GM23338 (cell line): ENCODE measurements around the gene DAD1. TPM values are rescaled to one million over a fixed set of nuclear protein-coding genes. Genes with fewer than 3 reads are reported as not detected.
"Not testable (repeated sequence)": the region's sequence is repeated elsewhere in the genome, so short reads cannot be mapped to it uniquely, and the experiment has no call there.

ENCODE experiments used
- ATAC-seq: fragments of 200-7000 bp; cut with Tn5 transposase; 3 replicates; pipeline ENCODE4 v1.9.1; 2020
- DNase-seq: peaks from one replicate; pipeline ENCODE4 v3.0.0-alpha.2; 2015; ENCODE audit warnings: low spot score
- H2AFZ ChIP-seq: fragments of 200-600 bp; sonication (generic); 2 replicates; pipeline ENCODE4 v1.8.0; 2016; ENCODE audit warnings: antibody characterized with exemption, mild to moderate bottlenecking, moderate library complexity
- H3F3A ChIP-seq: fragments of 200-600 bp; sonication (generic); replicated peaks from 2 replicates; pipeline ENCODE4 v1.8.0; 2017; ENCODE audit warnings: antibody characterized with exemption, mixed run types, low read depth
- H3K27ac ChIP-seq: fragments of 200-600 bp; sonication (generic); 2 replicates; pipeline ENCODE4 v1.6.1; 2016; ENCODE audit warnings: low read depth
- H3K27me3 ChIP-seq: fragments of 200-600 bp; sonication (generic); 2 replicates; pipeline ENCODE4 v1.8.0; 2016; ENCODE audit warnings: mild to moderate bottlenecking, mixed run types, moderate library complexity; ENCODE audit not compliant: insufficient read depth
- H3K36me3 ChIP-seq: fragments of 200-600 bp; sonication (generic); 2 replicates; pipeline ENCODE4 v1.8.0; 2016; ENCODE audit warnings: mild to moderate bottlenecking; ENCODE audit not compliant: insufficient read depth
- H3K4me1 ChIP-seq: fragments of 200-600 bp; sonication (generic); 2 replicates; pipeline ENCODE4 v1.8.0; 2016; ENCODE audit warnings: mild to moderate bottlenecking, moderate library complexity; ENCODE audit not compliant: insufficient read depth
- H3K4me2 ChIP-seq: fragments of 200-600 bp; sonication (generic); 2 replicates; pipeline ENCODE4 v1.7.1; 2017; ENCODE audit warnings: mixed run types
- H3K4me3 ChIP-seq: fragments of 200-600 bp; sonication (generic); 2 replicates; pipeline ENCODE4 v1.6.1; 2016; ENCODE audit warnings: mixed run types
- H3K79me2 ChIP-seq: fragments of 200-600 bp; sonication (generic); replicated peaks from 2 replicates; pipeline ENCODE4 v1.8.0; 2017; ENCODE audit warnings: mild to moderate bottlenecking; ENCODE audit not compliant: insufficient read depth
- H3K9me2 ChIP-seq: fragments of 200-600 bp; sonication (generic); 2 replicates; pipeline ENCODE4 v1.8.0; 2017; ENCODE audit not compliant: insufficient read depth
- H4K20me1 ChIP-seq: fragments of 200-600 bp; sonication (generic); replicated peaks from 2 replicates; pipeline ENCODE4 v1.8.0; 2017; ENCODE audit warnings: mild to moderate bottlenecking; ENCODE audit not compliant: insufficient read depth
- H3K27ac Mint-ChIP-seq: 2 replicates; pipeline ENCODE4 v1.8.0; 2020; ENCODE audit warnings: inconsistent platforms, mild to moderate bottlenecking, moderate library complexity, mixed read lengths
- H3K27me3 Mint-ChIP-seq: 3 replicates; pipeline ENCODE4 v1.8.0; 2022; ENCODE audit warnings: low read depth, mild to moderate bottlenecking, moderate library complexity, mixed read lengths, inconsistent platforms; ENCODE audit not compliant: insufficient read depth, poor library complexity
- H3K36me3 Mint-ChIP-seq: 3 replicates; pipeline ENCODE4 v1.8.0; 2021; ENCODE audit warnings: low read depth, mild to moderate bottlenecking, inconsistent platforms, moderate library complexity, mixed read lengths
- H3K4me1 Mint-ChIP-seq: 3 replicates; pipeline ENCODE4 v1.8.0; 2020; ENCODE audit warnings: mild to moderate bottlenecking, inconsistent platforms, mixed read lengths
- H3K4me3 Mint-ChIP-seq: 3 replicates; pipeline ENCODE4 v1.8.0; 2021; ENCODE audit warnings: moderate library complexity, mild to moderate bottlenecking, inconsistent platforms, mixed read lengths
- H3K9me3 Mint-ChIP-seq: 3 replicates; pipeline ENCODE4 v1.8.0; 2020; ENCODE audit warnings: moderate library complexity, mild to moderate bottlenecking, inconsistent platforms, mixed read lengths
- EZH2phosphoT487 ChIP-seq: fragments of 200-600 bp; sonication (generic); IDR thresholded peaks from one replicate; pipeline ENCODE4 v1.8.1; 2018; ENCODE audit warnings: antibody characterized with exemption; ENCODE audit not compliant: unreplicated experiment
- STAT1 ChIP-seq: IDR thresholded peaks from one replicate; pipeline ENCODE4 v1.6.1; 2016; ENCODE audit warnings: antibody characterized with exemption; ENCODE audit not compliant: unreplicated experiment
- polyA plus RNA-seq: library from polyadenylated mRNA; unstranded; fragments of >200 nt; fragmentation: Nextera tagmentation; extraction: Ambion mirVana; gene quantifications from 2 replicates; pipeline ENCODE4 v1.2.1, GENCODE V29; 2016
- total RNA-seq: library from RNA; depleted of rRNA; stranded (reverse); fragments of >200 nt; shearing (Covaris generic); gene quantifications from 2 replicates; pipeline ENCODE4 v1.2.3, GENCODE V29; 2014

Gene DAD1
- total and polyA plus RNA-seq, 2 experiments from 2014 or later = 180 to 252 TPM

DNA sequence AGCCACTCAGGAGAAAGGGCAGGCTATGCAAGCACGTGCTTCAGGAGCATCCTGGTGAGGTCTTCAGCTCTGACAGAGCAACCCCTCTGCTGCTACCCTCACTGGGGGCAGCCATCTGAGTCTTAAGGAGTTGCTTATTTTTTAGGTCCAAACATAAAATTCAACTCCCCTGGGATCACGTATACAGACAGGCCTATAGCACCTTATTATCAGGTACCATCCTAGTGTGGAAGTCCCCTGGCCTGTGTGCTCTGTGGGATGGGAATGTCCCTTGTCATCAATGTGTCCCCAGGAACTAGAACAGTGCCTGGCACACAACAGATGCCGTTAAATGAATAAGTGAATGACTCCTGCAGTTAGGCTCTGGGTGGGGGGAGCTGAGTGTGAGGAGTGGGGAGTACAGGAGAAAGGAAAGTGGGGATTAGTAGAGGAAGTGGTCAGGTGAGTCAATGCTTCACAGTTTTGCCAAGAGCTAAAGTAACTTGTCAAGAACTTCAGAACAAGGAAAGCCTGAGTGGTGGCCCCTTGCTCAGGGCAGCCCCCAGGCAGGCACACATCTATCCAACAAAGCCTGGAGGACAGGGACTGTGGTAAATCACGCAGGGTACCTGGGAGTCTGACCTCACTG lies 33.5 kb downstream of the DAD1 start:
- Histone ChIP-seq H3K27me3 (no peaks in the 10 kb centered on the region), H4K20me1 (no peaks in the 10 kb centered on the region), H2AFZ (no peak overlapping the region), H3K4me3 (no peak overlapping the region), H3F3A (peaks cover 16% of the 10 kb centered on the region), H3K4me2 (no peak overlapping the region), H3K36me3 (no peaks in the 10 kb centered on the region), H3K79me2 (no peaks in the 10 kb centered on the region), H3K27ac (no peak overlapping the region), H3K4me1 (peaks cover 37% of the 10 kb centered on the region), H3K9me2 (no peaks in the 10 kb centered on the region)
- Mint-ChIP-seq H3K36me3 (peaks cover 2% of the 10 kb centered on the region; the same call in 2 of the 3 replicates), H3K27me3 (peaks cover 10% of the 10 kb centered on the region), H3K9me3 (peaks cover 3% of the 10 kb centered on the region; the same call in 2 of the 3 replicates), H3K27ac (no peak overlapping the region), H3K4me1 (peaks cover 46% of the 10 kb centered on the region), H3K4me3 (no peak overlapping the region)
- no peak for DNase-seq
- TF ChIP-seq STAT1 = no peak
- TF ChIP-seq EZH2phosphoT487 = no peak
- ATAC-seq = no peak

DNA sequence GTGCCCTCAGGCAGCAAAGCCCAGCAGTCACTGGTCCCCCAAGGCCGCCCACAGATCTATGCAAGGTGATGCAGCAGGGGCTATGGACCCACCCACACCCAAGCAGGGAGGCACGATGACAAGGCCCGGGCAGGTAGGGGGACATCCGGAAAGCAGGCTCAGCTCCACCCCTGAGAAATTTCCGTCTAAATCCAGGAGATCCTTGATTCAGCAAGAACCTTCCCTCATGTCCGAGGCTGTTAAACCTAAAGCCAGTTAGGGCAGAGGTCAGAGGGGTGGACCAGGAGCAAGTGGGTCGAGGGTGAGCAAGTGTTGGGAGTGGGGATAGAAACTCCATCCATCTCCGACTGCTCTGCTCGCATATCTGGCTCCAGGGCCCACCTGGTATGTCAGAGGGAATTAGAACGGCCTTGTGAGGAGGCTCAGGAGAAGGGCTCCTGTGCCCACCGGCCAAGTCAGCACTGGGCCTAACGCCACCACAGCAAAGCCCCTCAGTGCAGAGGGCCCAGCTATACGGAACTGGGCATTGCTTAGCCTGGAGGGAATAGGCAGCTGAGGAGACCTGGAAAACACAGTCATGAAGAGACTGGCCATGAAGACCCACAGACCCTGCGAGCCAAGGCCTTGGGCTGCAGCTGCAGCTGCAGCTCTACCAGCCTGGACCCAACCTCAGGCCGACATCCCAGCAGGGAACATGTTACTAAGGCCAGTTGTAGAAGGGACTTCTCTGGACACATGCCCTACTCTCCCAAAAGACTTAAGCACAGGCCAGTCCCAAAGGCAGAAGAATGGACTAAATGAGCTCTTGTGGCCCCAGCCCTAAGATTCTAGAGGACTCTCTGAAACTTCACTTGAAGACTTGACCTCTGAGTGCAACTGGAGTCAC lies 34.3 kb downstream of the DAD1 start:
- DNase-seq = no peak
- peaks cover 13% of the 10 kb centered on the region for H3K27me3 Mint-ChIP-seq
- Histone ChIP-seq H3K4me2 (no peak overlapping the region), H3K79me2 (no peaks in the 10 kb centered on the region), H3K27me3 (no peaks in the 10 kb centered on the region), H3K9me2 (no peaks in the 10 kb centered on the region), H3K4me1 (peaks cover 41% of the 10 kb centered on the region), H3K27ac (no peak overlapping the region), H2AFZ (no peak overlapping the region), H3F3A (peaks cover 18% of the 10 kb centered on the region), H3K4me3 (no peak overlapping the region), H4K20me1 (no peaks in the 10 kb centered on the region), H3K36me3 (no peaks in the 10 kb centered on the region)
- no peak overlapping the region for H3K27ac Mint-ChIP-seq
- H3K4me1 Mint-ChIP-seq = peaks cover 53% of the 10 kb centered on the region
- no peak overlapping the region for H3K4me3 Mint-ChIP-seq
- TF ChIP-seq STAT1 (no peak), EZH2phosphoT487 (no peak)
- ATAC-seq = no peak
- peaks cover 3% of the 10 kb centered on the region; the same call in 2 of the 3 replicates for H3K9me3 Mint-ChIP-seq
- H3K36me3 Mint-ChIP-seq = peaks cover 2% of the 10 kb centered on the region; the same call in 2 of the 3 replicates

DNA sequence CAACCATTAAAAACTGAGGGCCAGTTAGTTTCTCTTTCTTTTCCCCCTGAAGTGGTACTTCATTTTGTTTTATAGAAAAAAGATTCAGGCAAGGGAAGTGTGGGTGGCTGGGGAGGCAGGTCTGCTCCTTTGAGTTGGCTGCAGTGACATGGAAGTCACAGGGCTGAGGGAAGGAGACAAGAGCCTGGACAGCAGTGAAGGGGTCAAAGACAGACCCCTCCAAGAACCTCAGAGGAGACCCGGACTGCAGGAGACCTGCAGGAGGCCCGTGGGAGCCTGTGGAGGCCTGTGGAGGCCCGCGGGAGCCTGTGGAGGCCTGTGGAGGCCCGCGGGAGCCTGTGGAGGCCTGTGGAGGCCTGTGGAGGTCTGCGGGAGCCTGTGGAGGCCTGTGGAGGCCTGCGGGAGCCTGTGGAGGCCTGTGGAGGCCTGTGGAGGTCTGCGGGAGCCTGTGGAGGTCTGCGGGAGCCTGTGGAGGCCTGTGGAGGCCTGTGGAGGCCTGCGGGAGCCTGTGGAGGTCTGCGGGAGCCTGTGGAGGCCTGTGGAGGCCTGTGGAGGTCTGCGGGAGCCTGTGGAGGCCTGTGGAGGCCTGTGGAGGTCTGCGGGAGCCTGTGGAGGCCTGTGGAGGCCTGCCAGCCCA lies 35.0 kb downstream of the DAD1 start:
- not testable (repeated sequence) for H4K20me1 ChIP-seq, DNase-seq, H2AFZ ChIP-seq, H3K27me3 ChIP-seq, H3K36me3 Mint-ChIP-seq, H3K9me2 ChIP-seq, H3K36me3 ChIP-seq, H3K27me3 Mint-ChIP-seq, H3K4me3 ChIP-seq, H3K79me2 ChIP-seq, H3K9me3 Mint-ChIP-seq, ATAC-seq, H3K4me3 Mint-ChIP-seq, H3K4me2 ChIP-seq, H3K27ac Mint-ChIP-seq, H3K27ac ChIP-seq
- Histone ChIP-seq H3K4me1 (peaks cover 44% of the 10 kb centered on the region), H3F3A (peaks cover 17% of the 10 kb centered on the region)
- peaks cover 56% of the 10 kb centered on the region for H3K4me1 Mint-ChIP-seq
